HG03045 (cell line): ENCODE results near the gene ANTKMT.
"Not testable (repeated sequence)": the region's sequence is repeated elsewhere in the genome, so short reads cannot be mapped to it uniquely, and the experiment has no call there.

Source experiments
- ATAC-seq: cut with Tn5 transposase; IDR thresholded peaks from one replicate; pipeline ENCODE4 v1.9.1; 2021; ENCODE audit warnings: mild to moderate bottlenecking, moderate library complexity; ENCODE audit not compliant: unreplicated experiment

The ANTKMT gene

DNA sequence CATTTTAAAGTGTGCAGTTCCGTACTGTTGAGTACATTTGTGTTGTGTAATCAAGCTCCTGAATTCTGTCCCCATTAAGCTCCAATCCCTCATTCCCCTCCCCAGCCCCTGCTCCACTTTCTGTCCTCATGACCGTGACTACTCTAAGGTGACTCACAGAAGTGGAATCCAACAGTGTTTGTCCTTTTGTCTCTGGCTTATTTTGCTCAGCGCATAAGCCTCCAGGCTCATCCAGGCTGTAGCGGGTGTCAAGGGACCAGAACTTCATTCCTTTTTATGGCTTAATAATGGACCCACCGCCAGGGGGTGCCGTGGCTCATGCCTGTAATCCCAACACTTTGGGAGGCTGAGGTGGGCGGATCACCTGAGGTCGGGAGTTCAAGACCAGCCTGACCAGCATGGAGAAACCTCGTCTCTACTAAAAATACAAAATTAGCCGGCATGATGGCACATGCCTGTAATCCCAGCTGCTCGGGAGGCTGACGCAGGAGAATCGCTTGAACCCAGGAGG is 8.2 kb upstream of the ANTKMT start:
- not testable (repeated sequence) for ATAC-seq

- ATAC-seq = no peak
Observed at GRCh38 chr16:714079-714478, 6.9 kb upstream of the ANTKMT start.

DNA sequence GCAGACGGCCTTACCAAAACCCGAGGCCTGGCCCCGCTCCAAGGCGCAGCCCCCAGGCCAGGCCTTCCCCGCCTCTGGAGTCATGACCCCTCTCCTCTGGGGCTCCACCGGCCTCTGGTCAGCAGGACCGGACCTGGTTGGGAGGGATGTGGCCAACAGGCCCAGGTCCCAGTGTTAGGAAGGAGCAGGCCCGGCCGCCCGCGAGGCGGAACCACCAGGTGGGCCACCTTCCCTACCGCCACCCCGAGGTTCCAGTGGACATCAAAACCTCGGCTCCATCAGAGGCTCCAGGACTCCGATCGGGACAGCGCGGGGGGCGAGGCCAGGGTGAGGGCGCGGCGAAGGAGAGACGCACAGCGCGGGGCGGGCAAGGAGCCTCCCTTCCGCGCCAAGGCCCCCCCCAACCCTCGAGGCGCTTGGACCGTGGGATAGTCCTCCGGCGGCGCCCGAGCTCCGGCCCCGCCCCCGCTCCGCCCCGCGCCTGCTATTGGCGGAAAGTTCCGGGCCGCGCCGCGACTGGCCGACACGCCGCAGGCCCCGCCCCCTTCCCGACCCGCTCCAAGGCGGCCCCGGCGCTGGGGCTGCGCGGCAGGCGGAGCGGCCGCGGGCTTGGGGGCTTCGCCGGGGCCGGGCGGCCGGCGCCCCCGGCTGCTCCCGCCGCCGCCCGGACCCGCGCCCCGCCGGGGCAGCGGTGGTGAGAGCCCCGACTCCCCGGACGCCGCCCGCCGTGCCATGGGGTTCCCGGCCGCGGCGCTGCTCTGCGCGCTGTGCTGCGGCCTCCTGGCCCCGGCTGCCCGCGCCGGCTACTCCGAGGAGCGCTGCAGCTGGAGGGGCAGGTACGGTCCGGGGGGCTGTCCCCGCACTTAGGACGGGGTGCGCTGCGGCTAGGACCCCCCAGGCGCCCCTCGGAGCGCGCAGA is 6.1 kb upstream of the ANTKMT start, which contains the start of gene METRN:
Gene METRN, plus strand, starts transcription at position 561 of the 919 bp plus-strand sequence. Its CDS starts 172 bp downstream, at position 733.
- no peak for ATAC-seq

DNA sequence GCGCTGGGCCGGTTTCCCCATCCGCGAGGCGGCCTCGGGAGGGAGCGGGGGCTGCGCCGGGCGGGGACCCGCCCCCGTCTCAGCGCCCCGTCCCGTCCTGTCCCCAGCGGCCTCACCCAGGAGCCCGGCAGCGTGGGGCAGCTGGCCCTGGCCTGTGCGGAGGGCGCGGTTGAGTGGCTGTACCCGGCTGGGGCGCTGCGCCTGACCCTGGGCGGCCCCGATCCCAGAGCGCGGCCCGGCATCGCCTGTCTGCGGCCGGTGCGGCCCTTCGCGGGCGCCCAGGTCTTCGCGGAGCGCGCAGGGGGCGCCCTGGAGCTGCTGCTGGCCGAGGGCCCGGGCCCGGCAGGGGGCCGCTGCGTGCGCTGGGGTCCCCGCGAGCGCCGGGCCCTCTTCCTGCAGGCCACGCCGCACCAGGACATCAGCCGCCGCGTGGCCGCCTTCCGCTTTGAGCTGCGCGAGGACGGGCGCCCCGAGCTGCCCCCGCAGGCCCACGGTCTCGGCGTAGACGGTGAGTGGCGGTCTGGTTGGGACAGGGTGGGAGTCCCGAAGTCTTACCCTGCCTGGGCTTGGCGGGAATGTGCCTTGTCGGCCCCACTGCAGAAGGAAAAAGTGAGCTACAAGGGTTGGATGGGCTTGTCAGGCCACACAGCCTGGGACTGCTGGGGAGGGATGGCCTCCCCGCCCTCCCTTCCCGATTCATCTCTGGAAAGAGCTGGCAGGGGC is 5.3 kb upstream of the ANTKMT start:
- ATAC-seq = no peak

- ATAC-seq = no peak
Observed at GRCh38 chr16:716200-716568, 4.8 kb upstream of the ANTKMT start.

- ATAC-seq = no peak
Observed at GRCh38 chr16:716768-717325, 4.1 kb upstream of the ANTKMT start.

- no peak for ATAC-seq
Observed at GRCh38 chr16:717450-718245, 3.3 kb upstream of the ANTKMT start.

- ATAC-seq = no peak
Observed at GRCh38 chr16:718389-718788, 2.6 kb upstream of the ANTKMT start.

GRCh38 chr16:718922-719321 is 2.0 kb upstream of the ANTKMT start:
- ATAC-seq = no peak

DNA sequence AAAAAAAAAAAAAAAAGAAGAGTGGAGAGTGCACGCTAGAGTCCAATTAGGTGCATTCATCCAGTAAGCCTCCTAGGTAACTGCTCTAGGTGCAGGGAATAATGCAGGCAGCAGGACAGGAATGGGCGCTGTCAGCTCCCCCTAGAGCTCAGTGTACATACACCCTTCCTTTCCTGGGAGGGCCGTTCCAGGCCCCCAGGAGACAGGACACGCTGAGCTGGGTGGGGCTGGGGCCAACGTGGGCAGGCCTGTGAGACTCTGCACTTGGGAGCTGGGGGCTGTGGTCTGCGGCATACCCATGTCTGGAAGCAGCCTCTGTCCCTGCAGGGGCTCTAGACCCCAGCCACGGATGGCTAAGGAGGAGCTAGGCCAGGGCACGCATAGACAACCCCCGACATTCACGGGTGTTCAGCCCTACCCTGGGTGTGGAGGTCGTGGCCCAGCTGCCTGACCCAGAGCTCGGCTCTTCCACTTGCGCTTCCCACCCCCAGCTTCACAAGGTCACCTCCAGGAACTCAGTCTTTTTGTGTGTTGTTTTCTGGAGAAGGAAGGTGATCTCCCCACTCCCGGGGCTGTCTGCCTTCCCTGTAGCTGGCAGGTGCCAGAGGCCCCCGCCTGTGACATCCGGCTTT is 1.0 kb upstream of the ANTKMT start:
- ATAC-seq = no peak

DNA sequence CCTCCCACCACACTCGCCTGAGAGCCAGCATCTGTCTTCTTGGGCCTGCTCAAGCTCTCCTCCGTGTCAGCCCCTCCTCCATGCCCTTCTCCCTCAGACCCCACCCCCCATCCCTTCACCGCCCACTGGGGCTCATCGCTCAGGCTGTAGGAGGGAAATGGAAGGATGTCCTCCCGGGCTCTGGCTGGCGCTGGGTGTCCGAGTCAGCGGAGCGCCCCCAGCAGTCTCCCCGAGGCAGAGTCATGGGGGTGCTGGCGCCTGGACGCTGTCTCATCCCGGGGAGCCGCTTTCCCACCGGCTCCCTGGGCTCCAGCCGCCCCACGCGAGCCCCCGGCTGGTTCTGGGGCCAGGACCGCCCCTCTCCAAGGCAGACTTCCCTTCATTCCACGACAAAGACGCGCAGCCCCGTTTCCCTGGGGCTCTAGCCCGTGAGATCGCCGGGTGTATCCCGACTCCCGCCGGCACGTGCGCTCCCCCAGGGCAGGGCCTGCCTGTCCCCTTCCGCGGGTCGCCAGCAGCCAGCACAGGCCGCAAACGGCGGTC is 428 bp upstream of the ANTKMT start:
- peak; percentile 12 for ATAC-seq

- ATAC-seq = no peak
Observed at GRCh38 chr16:721765-722540, 1.0 kb downstream of the ANTKMT start.

DNA sequence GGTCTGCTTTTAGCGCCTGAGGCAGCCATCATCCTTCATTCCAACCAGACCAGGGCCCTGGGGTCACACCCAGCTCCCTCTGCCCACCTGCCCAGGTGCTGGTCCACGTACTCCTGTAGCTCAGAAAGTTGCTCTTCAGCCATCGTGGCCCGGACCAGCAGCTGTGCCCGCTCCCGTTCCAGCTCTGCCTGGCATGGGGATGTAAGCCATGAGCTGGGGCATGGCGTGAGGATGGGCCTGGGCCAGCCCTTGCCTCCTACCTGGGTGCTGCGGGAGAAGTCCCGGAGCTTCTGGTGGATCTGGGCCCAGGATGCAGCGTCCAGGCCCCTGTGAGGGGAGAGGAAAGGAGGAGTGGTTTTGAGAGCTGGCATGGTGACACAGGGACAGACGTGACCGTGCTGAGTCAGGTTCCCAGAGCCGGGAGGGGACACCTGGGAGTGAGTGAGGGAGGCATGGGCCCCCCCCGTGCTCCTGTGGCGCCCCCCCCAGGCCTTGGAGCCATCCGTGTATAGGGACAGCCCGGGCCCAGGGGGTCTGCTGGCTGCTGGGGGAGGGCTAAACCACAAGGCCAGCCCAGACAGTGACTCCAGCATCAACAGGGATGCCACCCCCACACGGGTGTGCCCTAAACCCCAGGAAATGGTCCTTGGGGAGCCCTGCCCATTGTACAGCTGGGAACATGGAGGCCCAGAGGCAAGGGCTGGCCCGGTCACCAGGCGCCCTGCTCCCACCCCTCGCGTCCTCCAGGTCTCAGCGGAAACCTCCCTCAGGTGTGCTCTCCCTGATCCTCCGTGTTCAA is 2.1 kb downstream of the ANTKMT start:
- no peak for ATAC-seq

- no peak for ATAC-seq
Observed at GRCh38 chr16:723695-724094, 2.7 kb downstream of the ANTKMT start.

DNA sequence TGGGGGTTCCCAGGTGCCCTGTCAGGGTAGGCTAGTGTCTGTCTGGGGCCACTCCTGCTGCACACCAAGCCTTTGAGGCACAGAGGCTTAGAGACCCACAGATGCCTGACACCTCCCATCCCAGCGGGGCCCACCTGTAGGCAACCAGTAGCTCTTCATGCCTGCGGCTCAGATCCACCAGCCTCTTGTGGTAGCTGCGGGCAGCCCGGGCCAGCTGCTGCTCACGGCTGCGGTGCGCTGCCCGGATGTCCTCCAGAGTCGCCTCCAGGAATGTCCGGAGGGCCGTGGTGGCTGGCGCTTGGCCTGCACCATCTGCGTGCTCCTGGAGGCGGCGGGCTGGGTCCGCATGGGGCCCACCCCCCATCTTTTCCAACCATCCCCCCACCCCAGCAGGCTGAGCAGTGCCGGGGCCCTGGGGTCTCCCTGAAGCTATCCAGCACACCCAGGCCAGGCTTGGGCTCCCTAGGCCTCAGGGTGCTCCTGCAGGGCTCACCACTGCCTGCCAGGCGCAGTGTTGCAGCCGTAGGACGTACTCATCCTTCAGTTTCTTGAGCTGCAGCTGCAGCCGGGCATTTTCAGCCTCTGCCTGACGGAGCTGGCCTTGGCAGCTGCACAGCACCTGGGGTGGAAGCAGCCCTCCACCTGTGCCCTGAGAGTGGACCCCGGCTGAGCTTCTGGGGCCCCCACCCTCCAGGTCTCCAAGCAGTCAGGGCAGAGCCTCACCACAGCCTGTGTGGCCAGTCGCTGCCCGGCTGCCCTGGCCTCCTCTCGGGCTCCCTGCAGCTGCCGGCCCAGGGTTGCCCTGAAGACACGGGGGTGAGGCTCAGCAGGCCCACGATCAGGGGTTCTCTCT is 3.5 kb downstream of the ANTKMT start:
- ATAC-seq = no peak

DNA sequence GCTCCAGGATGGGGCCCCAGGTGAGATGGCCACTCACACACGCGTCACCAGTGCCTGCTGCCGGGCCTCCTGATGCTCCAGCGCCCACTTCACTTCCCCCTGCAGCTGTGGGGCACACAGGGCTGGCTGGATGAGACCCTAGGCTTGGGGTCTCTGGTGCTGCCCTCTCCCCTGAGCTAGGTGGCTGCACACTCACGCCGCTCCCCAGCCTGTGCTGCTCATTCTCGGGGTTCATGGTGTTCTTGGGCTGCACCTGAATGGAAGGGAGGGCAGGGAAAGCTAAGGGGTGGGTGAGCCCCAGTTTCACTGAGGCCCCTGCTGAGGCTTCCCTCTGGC is 4.1 kb downstream of the ANTKMT start:
- ATAC-seq = no peak

- ATAC-seq = no peak
Observed at GRCh38 chr16:725463-726187, 4.7 kb downstream of the ANTKMT start.
